HS-5 (cell line): ENCODE measurements around the gene NUDT3.
"Not testable (repeated sequence)": the region's sequence is repeated elsewhere in the genome, so short reads cannot be mapped to it uniquely, and the experiment has no call there.

Experiments used
- DNase-seq: peaks from one replicate; pipeline ENCODE4 v3.0.0-alpha.2; 2012; ENCODE audit warnings: low read depth

NUDT3 gene

DNA sequence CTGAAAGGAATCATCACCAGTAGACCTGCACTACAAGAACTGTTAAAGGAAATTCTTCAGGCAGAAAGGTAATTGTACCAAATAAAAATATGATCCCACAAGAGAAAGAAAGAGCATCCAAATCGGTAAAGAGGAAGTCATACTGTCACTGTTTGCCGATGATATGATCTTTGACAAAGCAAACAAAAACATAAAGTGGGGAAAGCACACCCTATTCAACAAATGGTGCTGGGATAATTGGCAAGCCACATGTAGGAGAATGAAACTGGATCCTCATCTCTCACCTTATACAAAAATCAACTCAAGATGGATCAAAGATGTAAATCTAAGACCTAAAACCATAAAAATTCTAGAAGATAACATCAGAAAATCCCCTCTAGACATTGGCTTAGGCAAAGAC is 140.1 kb downstream of the NUDT3 start:
- DNase-seq = not testable (repeated sequence)

DNA sequence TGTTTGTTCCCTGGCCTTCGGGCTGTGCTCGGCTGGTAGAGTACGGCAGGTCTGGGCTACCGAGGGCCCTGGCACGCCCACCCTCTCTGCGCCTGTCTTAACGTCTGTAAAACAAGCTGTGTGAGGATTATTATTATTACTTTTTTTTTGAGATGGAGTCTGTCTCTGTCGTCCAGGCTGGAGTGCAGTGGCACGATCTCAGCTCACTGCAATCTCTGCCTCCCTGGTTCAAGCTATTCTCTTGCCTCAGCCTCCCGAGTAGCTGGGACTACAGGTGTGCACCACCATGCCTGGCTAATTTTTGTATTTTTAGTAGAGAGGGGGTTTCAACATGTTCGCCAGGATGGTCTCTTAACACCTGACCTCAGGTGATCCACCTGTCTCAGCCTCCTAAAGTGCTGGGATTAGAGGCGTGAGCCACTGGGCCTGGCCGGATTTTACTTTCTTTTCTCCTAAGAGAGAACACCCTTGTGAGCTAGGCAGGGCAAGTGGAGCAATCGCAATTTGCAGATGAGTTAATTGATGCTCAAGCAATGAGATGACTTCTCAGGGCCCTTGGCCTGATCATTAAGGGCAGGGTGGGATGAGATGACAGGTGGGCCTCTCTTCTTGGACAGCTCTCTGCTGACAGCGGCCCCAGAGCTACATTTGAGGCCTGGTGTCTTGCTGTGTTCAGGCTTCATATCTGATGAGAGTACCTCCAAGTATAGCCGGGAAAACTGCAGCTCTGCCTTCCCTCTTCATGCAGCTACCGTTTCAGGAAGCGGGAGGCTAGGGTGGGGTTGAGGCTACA is 142.8 kb downstream of the NUDT3 start:
- no peak for DNase-seq

DNA sequence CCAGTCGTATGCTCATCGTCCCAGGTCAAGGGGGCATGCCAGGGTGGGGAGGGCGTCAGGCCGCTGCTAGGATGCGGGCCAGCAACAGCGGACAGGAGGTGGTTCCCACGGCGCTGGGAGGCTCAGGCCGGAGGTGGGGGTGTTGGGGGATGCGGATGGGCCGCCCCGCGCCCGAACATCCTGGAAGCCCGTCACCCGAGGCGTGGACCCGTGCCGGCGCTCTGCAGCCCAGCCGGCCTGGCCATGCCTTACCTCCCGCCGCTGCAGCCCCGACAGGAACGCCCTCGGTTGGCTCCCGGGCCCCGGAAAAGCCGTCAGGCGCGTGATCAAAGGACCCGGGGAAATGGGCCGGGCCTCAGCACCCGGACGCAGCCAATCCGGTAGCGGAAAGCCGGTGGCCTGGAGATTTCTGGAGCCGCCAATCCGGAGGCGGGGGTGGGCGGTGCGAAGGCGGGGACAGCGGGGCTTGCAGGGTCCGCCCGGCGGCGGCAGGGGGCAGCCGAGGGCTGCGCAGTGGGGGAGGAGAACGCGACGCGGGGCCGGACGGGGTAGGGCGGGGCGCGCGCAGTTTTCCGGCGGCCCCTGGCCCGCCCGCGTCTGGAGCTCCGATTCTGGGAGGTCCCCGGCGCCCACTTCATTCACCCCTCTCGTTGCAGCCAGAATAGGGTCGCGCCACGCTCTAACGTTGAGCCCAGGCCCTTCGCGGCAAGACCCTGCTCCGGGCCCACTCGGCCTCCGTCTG is 143.6 kb downstream of the NUDT3 start, which contains the start of gene SMIM29:
TSS of gene SMIM29 (minus strand) at position 280 of the 742 bp plus-strand sequence. CDS start 1,215 bp downstream, outside the sequence.
- peak; percentile 80 for DNase-seq

DNA sequence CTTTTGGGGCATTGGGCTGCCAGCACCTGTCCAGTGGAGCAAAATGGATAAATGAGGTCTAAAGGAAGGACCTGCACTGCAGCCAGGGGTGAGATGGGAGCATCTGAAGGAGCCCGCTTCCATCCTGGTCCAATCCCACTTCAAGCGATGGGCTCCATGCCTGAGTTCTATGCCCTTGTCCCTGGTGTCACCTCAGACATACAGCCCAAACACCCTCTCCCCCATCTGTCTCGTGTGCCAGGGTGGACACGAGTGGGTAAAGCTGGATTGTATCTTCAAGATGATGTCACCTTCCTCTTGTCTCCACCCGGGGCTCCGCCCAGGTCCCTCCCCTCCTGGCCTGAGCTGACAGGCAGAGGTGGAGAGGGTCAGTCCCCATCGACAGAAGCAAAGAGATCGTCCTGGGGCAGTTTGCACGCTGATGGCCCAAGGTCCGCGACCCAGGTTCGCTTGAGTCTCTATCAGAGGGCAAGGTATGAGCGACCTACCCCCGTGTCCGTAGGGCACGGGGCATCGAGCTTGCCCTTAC is 144.2 kb downstream of the NUDT3 start:
- DNase-seq = no peak

DNA sequence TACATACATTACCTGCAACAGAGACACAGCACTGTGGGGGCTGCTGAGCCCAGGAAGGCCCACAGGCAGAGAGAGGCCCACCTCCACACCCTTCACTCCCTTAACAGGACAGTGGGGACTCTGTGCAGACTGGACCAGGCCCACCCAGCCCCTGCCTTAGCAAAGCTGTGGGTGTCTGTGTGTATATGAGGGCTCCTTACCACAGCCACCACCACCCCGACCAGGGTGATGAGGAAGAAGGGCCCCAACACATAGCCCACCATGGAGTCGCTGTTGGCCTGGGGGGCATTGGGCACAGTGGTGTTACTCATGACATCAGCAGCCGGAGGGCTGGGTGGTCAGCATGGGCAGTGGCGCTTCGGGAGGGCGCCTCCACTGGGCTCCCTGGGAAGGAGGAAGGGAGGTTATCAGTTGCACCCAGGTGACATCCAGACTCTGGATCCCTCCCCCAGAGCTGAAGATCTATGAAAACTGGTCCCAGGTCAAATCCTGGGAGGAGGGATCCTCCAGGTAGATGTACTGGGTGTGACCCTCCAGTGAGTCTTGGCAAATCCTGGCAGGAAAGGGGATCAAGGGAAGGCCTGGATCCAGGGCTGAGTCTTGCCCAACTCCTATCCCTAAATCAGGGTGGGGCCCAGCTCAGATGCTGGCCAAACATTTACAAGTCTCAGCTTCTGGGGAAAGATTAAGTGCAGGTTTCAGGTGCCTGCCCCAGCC is 144.8 kb downstream of the NUDT3 start:
- DNase-seq = no peak

DNA sequence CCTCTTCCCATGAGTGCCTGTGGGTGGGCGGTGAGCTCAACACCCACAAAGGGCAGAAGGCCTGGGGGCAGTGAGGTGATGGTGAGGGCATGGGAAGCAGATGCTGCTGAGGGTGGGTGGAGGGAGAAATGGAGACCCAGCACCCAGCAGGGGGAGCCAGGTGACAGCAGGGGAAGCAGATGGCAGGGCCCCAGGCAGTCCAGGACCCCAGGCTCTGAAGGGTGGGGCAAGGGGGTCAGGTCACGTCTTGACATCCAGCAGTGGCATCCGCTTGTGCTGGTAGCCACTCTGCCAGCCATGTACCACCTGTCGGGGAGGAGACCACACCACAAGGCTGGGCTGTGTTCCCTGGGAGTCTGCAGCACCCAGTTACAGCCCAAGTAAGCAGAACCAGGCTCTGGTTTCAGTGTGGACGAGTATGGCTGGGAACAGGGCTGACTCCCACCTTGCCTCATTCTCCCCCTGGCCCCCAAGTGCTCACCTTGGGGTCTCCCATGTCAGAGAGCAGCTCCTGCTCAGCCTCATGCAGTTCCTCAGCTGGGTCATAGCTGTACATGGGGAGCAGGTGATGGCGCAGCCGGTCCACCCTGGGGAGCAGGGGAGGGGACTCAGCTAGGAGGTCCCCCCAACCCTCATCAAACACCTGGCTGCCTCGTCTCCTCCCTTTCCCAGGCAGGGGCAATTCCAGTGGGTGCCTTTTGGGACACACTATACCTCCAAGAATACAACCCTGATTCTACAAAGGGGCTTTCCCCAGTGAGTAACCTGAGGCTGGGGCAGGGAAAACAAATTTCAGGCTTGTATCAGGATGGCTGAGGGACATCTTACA is 145.7 kb downstream of the NUDT3 start:
- DNase-seq = no peak

DNA sequence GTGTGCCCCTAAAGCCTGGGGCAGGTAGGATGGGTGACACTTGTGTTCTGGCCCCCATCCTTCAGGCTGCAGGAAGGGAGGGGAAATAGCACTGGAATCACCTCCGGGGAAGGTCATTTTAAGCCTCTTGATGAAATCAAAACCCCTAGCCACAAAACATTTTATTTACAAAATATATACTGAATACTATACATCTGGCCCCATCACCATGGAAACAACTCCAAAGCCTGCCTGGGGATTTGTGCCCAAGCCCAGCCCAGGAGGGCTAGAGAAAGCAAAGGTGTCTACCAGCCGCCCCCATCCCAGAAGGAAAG is 146.3 kb downstream of the NUDT3 start:
- no peak for DNase-seq

DNA sequence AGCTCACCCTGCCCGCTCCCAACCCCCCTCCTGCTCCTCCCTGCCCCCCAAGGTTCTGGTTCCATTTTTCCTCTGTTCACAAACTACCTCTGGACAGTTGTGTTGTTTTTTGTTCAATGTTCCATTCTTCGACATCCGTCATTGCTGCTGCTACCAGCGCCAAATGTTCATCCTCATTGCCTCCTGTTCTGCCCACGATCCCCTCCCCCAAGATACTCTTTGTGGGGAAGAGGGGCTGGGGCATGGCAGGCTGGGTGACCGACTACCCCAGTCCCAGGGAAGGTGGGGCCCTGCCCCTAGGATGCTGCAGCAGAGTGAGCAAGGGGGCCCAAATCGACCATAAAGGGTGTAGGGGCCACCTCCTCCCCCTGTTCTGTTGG is 146.7 kb downstream of the NUDT3 start:
- DNase-seq = not testable (repeated sequence)

DNA sequence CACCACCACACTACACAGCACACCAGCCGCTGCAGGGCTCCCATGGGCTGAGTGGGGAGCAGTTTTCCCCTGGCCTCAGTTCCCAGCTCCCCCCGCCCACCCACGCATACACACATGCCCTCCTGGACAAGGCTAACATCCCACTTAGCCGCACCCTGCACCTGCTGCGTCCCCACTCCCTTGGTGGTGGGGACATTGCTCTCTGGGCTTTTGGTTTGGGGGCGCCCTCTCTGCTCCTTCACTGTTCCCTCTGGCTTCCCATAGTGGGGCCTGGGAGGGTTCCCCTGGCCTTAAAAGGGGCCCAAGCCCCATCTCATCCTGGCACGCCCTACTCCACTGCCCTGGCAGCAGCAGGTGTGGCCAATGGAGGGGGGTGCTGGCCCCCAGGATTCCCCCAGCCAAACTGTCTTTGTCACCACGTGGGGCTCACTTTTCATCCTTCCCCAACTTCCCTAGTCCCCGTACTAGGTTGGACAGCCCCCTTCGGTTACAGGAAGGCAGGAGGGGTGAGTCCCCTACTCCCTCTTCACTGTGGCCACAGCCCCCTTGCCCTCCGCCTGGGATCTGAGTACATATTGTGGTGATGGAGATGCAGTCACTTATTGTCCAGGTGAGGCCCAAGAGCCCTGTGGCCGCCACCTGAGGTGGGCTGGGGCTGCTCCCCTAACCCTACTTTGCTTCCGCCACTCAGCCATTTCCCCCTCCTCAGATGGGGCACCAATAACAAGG is 147.3 kb downstream of the NUDT3 start:
- not testable (repeated sequence) for DNase-seq

DNA sequence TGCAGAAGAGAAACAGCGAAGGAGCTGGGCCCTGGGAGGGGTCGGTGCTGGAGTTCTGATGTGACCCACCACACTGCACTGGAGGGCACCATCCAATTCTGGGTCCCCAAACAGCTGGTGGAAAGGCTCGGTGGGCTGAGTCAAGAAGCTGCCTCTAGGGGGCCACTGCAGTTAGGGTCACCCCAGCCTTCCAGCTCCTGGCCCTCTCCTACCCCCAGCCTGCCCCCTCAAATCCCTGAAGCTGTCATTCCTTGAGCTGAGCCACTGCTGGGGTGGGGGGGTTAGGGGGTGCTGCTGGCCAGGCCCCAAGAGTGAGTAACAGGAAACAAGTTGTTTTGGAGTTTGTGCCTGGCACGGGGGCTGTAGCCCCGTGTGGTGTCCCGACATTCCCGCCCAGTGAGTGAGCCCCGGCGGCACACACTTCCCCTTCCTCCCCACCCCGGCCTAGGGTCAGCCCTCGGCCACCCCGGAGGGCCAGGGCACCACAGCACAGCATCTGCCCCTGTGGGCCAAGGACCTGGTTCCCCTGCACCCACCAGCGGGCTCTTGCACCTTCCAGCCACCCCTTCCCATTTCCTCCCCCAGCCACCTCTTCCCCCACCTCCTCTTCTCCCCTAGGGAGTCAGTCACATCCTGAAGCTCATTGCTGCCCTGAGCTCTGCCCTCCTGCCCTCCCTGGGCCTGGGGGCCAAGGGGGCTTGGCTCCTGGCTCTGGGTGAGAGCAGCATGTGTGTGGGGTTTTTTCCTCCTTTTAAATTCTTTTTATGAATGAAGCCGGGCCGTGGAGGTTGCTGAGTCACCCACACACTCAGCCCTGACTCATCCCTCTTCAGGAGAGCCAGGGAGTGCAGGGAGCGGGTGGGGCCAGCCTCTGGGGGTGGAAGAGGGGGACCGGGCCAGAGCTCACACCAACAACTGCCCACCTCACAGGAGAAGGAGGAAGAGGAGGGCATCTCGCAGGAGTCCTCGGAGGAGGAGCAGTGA is 148.3 kb downstream of the NUDT3 start:
- peak; percentile 93 for DNase-seq

DNA sequence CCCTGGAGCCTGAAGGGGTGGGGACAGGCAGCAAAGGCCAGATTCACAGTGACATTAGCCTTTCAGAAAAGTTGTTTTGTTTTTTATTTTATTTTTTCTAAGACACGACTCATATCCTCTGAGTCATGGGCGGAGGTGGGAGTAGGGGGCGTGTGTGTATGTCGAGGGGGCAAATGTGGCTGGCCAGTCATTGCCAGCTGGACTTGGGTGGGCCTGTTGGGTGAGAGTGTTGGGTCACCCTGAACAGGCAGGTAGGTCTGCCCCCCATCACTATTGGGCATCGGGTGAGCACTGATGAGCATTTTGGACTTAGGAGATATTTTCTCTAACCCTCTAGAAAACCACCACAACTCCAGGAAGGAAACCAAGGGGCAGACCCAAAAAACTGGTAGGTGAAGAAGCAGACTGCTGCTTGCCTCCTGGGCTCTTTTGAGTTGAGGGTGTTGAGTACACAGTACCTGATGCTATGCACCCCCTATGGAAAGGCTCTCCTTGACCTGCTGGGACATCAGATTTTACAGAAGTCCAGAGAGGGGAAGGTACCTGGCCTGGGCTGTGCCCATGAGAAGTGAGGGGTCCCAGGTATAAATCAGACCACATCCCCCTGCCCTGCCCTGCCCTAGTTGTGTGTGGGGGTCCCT is 149.2 kb downstream of the NUDT3 start:
- DNase-seq = no peak

DNA sequence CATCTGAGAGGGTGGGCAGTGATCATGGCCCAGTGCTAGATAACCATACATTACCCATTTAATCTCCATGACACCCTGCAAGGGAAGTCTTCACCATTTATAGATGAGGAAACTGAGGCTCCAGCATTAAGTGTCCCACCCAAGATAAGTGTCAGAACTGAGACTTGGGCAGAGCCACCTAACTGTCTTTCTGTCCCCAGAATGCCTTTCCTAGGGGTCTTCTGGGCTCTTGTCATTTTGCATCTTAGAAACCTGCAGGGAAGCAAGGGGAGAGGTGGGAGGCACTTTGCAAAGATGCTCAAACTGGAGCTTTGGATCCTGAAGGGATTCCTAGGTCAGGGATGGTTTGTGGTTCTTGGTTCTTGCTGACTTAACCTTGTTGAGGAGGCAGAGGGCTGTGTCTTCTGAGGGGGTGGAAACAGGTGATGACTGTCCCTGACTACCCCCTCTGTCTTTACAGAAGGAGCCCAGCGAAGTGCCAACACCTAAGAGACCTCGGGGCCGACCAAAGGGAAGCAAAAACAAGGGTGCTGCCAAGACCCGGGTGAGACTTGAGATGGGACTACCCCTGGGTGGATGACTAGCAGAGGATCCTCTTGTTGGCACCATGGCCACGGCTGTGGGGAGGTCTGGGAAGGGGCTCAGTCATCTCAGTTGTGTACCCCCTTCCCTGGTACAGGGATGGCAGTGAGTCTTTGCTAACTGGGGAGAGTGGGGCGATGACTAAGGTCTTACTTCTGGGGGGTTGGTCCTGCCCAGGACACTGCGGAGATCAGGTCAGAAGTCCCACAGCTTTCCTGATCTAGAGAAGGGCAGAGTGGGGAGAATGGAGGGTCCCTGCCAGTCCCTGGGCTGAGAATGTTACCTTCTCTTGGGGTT is 150.0 kb downstream of the NUDT3 start:
- no peak for DNase-seq

DNA sequence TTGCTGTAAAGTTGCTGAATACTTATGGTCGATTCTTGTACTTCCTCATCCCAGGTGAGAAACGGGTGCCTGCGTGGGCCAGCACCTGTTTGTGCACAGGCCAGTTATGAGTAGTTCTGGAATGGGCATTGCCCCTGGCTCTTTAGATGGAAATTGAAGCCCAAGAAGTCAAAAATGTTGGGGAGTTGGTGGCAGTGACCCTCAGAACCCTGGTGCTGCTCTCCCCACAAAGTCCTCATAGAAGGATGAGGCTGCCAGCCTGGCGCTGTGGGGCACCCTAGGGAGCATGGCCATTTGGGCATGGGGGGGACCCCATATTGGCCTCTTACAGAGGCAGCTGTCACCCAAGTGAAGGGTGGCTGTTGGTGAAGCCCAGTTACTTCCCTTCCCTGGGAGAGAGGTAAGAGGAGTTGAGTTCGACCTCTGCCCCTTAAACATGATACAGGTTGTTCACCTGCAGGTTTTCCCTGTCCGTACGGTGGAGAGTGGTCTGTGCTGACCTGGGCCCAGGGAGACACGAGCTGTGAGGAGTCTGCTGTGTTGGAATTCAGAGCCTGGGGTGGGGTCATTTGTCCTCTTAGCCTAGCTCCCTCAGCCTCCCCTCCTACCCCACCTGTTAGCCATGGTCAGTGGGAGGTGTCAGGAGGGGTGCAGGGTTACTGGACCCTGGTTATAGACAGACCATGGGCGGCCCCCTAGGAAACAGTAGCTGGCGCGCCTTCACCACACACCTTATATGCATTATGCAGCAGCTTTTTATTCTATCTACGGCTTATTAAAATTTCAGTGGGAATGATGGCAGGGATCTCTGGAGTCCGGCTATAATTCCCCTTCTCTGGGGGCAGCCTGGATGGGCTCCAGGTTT is 150.9 kb downstream of the NUDT3 start:
- DNase-seq = no peak

DNA sequence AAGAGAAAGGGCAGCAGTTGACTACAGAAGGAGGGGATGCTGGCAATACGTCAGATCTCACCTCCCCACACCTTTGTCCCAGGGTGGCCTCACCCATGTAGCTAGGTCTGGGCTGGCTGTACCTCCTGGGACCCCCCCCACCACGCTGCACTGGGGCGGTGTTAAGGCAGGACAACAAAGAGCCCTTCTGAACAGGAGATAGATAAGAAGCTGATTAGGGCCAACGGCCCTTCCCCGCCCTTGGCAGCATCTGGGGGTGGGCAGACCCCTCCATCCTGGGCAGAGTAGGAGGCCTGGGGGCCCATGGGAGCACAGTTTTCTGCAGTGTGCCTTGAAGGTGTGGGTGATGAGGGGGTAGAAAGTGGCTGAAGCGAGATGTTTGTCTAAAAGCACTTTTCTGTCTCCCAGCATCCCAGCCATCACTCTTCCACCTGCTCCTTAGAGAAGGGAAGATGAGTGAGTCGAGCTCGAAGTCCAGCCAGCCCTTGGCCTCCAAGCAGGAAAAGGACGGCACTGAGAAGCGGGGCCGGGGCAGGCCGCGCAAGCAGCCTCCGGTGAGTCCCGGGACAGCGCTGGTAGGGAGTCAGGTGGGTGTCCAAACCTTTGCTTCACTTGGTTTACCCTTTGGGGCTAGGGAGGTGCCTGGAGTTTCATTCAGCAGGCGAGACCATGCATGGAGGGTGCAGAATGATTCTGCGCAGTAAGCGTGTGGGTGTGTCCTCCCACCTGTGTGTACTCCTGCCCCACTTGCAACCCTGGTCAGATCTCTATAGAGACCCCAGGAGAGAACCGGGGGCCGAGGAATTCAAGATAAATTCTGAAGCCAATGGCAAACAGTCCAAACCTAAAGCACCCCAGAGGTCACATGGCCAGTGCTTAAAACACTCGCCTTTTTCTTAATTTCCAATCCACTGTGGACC is 151.9 kb downstream of the NUDT3 start:
- DNase-seq = no peak

DNA sequence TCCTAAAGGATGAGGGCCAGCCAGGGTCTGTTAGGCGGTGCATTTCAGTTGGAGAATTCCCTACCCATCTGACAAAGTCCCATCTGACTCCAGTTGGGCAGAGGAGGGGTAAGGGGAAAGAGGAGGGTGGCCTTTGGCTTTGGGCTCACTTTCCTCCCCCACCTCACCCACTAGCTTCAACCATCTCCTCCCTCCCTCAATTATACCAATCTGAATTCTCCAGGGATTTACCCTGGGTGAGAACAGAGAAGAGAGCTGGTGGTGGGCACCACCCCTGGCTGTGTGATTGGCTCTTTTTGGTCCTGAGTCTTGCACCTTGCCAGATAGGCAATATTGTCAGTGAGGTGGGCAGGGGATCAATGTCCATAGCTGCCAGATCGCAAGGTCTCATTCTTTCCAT is 152.6 kb downstream of the NUDT3 start:
- DNase-seq = no peak

DNA sequence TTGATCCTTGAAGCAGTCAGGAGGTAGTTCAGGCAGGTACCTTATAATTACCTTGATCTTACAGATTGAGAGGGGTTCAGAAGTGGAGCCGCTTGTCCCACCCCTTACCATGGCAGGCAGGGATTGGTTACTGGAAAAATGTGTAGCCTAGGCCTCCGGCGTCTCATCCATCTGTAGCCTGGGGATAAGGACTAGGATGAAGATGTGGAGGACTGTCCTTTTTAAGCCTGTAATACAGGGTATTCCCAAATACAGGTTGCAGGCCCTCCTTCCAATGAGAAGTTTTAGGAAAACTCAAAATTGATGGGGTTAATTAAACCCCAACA is 153.0 kb downstream of the NUDT3 start:
- no peak for DNase-seq
